PC-3 (cell line): ENCODE measurements around the gene ESYT3.
"Not testable (repeated sequence)": the region's sequence is repeated elsewhere in the genome, so short reads cannot be mapped to it uniquely, and the experiment has no call there.

Experiments
- EZH2phosphoT487 ChIP-seq: fragments of 300-600 bp; sonication (generic); IDR thresholded peaks from 2 replicates; pipeline ENCODE4 v1.6.1; 2018; ENCODE audit warnings: mild to moderate bottlenecking, antibody characterized with exemption, low read length, borderline replicate concordance
- TF ChIP-seq, protein P1 (sequence below): fragments of 300-600 bp; sonication (generic); conservative IDR thresholded peaks from 2 replicates; pipeline ENCODE4 v1.5.1; 2017; ENCODE audit warnings: antibody characterized with exemption, low read depth, mild to moderate bottlenecking, low read length

DNA sequence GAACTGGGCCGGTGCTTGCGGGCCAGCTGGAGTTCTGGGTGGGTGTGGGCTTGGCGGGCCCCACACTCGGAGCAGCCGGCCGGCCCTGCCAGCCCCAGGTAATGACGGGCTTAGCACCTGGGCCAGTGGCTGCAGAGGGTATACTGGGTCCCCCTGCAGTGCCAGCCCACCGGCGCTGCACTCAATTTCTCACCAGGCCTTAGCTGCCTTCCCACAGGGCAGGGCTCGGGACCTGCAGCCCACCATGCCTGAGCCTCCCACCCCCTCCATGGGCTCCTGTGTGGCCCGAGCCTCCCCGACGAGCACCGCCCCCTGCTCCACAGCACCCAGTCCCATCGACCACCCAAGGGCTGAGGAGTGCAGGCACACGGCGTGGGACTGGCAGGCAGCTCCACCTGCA lies 50.3 kb downstream of the ESYT3 start:
- TF ChIP-seq, protein P1, sequence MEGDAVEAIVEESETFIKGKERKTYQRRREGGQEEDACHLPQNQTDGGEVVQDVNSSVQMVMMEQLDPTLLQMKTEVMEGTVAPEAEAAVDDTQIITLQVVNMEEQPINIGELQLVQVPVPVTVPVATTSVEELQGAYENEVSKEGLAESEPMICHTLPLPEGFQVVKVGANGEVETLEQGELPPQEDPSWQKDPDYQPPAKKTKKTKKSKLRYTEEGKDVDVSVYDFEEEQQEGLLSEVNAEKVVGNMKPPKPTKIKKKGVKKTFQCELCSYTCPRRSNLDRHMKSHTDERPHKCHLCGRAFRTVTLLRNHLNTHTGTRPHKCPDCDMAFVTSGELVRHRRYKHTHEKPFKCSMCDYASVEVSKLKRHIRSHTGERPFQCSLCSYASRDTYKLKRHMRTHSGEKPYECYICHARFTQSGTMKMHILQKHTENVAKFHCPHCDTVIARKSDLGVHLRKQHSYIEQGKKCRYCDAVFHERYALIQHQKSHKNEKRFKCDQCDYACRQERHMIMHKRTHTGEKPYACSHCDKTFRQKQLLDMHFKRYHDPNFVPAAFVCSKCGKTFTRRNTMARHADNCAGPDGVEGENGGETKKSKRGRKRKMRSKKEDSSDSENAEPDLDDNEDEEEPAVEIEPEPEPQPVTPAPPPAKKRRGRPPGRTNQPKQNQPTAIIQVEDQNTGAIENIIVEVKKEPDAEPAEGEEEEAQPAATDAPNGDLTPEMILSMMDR = not testable (repeated sequence)
- TF ChIP-seq EZH2phosphoT487 = not testable (repeated sequence)
